Measurements from ENCODE around the gene NUP210. TPM values are rescaled to one million over a fixed set of nuclear protein-coding genes. Genes with fewer than 3 reads are reported as not detected.
A peak's percentile ranks its signal among the peaks of the same experiment; 100 is the strongest.

The NUP210 gene
- total RNA-seq, 4 donors from 2014 or later = 9.8 to 24.6 (median 17.7) TPM

DNA sequence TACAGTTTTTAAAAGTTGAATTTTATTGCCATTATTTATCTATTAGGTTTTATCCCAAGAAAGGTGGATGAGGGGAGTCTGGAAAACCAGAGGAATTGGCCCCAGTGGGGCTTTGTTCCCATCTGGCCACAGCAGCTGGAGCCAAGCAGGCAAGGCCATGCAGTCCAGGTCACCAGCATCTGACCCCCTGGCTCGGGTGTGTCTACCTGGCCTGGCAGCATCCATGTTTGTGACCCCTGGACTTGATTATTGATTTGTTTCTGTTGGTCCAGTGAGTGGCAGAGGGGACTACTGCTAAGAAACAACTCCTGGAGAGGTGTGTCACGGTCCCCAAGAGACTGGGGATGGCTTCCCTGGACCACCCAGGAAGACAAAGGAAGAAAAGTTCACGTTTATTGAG lies 111.1 kb downstream of the NUP210 start:
- TF ChIP-seq POLR2A (IDR thresholded peaks at IDR 0.05) = no peak
- TF ChIP-seq, protein P1, sequence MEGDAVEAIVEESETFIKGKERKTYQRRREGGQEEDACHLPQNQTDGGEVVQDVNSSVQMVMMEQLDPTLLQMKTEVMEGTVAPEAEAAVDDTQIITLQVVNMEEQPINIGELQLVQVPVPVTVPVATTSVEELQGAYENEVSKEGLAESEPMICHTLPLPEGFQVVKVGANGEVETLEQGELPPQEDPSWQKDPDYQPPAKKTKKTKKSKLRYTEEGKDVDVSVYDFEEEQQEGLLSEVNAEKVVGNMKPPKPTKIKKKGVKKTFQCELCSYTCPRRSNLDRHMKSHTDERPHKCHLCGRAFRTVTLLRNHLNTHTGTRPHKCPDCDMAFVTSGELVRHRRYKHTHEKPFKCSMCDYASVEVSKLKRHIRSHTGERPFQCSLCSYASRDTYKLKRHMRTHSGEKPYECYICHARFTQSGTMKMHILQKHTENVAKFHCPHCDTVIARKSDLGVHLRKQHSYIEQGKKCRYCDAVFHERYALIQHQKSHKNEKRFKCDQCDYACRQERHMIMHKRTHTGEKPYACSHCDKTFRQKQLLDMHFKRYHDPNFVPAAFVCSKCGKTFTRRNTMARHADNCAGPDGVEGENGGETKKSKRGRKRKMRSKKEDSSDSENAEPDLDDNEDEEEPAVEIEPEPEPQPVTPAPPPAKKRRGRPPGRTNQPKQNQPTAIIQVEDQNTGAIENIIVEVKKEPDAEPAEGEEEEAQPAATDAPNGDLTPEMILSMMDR (IDR thresholded peaks at IDR 0.05) = no peak
- Histone ChIP-seq H3K27me3 (no peaks in the 10 kb centered on the region), H3K36me3 (no peaks in the 10 kb centered on the region), H3K4me1 (no peaks in the 10 kb centered on the region), H3K4me3 (replicated peaks in 1 of 3) (no peak overlapping the region), H3K9me3 (no peaks in the 10 kb centered on the region), H3K27ac (no peak overlapping the region)
- no peak for DNase-seq
- 90% methylated on average over 3 of the region's 3 CpGs for WGBS, 2 donors
- intact Hi-C loops (cut with DNase I) = no loop called here

DNA sequence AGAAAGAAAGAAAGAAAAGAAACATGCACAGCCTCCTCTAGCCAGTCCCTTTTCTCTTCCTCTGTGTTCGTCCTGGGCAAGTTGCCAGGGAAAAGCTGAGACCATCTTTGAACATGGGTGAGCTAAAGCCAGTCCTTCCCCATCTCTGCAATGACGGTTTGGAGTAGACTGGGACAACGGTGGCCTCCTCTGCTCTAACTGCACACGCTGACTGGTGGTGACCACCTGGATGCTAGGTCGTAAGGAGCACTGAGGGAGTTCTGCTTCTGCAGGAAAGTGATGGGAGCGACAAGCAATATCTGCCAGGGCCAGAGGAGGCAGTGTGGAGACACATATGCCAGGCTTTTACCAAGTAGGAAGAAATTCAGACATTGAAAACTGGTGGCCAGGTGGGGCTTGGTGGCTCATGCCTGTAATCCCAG lies 111.7 kb downstream of the NUP210 start:
- Histone ChIP-seq H3K27me3 (no peaks in the 10 kb centered on the region), H3K4me1 (no peaks in the 10 kb centered on the region), H3K27ac (no peak overlapping the region), H3K9me3 (no peaks in the 10 kb centered on the region), H3K4me3 (replicated peaks in 1 of 3) (no peak overlapping the region), H3K36me3 (no peaks in the 10 kb centered on the region)
- TF ChIP-seq POLR2A (IDR thresholded peaks at IDR 0.05) = no peak
- TF ChIP-seq, protein P1 (IDR thresholded peaks at IDR 0.05) = peak in 2 of 6 experiments; percentile 26 to 43
- WGBS, 2 donors = 22 to 44% methylated on average over 5 to 6 of the region's 6 CpGs
- intact Hi-C loops (cut with DNase I) = no loop called here
- peak; percentile 21 to 24 for DNase-seq

DNA sequence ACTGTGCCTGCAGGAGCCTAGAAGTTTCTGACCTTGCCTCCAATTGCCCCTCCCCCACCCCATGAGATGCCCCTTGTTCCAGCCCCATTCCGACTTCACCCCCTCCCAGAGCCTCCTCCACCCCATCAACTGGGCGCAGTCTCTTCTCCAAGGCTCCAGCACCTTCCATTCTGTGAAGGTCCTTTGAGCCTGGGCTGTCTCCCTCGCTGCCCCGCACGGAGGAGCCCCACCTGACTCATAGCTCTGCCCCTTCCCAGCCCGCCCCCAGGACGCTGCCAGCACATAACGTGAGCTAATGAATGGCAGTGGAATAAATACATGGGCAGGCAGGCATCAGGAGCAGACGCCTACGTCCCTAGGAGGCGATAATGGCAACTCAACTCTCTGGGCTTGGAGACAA lies 113.1 kb downstream of the NUP210 start:
- H3K4me3 ChIP-seq (replicated peaks in 1 of 3) = no peak overlapping the region
- H3K36me3 ChIP-seq = no peaks in the 10 kb centered on the region
- H3K27ac ChIP-seq = no peak overlapping the region
- no peaks in the 10 kb centered on the region for H3K27me3 ChIP-seq
- DNase-seq = no peak
- TF ChIP-seq, protein P1 (IDR thresholded peaks at IDR 0.05) = no peak
- TF ChIP-seq POLR2A (IDR thresholded peaks at IDR 0.05) = no peak
- no peaks in the 10 kb centered on the region for H3K9me3 ChIP-seq
- intact Hi-C loops (cut with DNase I) = no loop called here
- 86 to 90% methylated on average over 10 to 11 of the region's 11 CpGs for WGBS, 2 donors
- H3K4me1 ChIP-seq = no peaks in the 10 kb centered on the region

- no peak for TF ChIP-seq POLR2A (IDR thresholded peaks at IDR 0.05)
- TF ChIP-seq, protein P1 (IDR thresholded peaks at IDR 0.05) = no peak
- WGBS, 2 donors = 54 to 73% methylated on average over 3 to 4 of the region's 4 CpGs
- Histone ChIP-seq H3K36me3 (no peaks in the 10 kb centered on the region), H3K27me3 (no peaks in the 10 kb centered on the region), H3K9me3 (no peaks in the 10 kb centered on the region), H3K4me3 (replicated peaks in 1 of 3) (no peak overlapping the region), H3K27ac (no peak overlapping the region), H3K4me1 (no peaks in the 10 kb centered on the region)
- DNase-seq = no peak
- intact Hi-C loops (cut with DNase I) = no loop called here
Observed at GRCh38 chr3:13305623-13306022, 114.5 kb downstream of the NUP210 start.

DNA sequence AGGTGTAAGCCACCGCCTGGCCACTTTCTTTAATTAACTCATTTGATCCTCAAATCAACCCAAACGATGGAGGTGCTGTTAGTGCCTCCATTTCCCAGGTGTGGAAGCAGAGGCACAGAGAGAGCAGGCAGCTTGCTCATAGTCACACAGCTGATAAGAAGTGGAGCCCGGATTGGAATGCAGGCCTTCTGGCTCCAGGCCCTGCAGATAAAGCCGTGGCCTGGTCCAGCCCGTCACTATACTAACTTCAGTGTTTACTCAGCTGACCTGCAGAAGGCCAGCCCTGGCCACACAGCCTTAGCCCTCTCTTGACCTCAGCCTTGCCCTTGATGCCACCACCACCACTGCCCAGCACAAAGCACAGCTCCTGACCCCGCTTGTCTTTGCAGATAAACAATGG lies 116.7 kb downstream of the NUP210 start:
- no peak for DNase-seq
- H3K27ac ChIP-seq = no peak overlapping the region
- no peak overlapping the region for H3K4me3 ChIP-seq (replicated peaks in 1 of 3)
- no peaks in the 10 kb centered on the region for H3K27me3 ChIP-seq
- H3K4me1 ChIP-seq = no peaks in the 10 kb centered on the region
- WGBS, 2 donors = 68 to 70% methylated on average over 6 of the region's 6 CpGs
- H3K9me3 ChIP-seq = no peaks in the 10 kb centered on the region
- no peaks in the 10 kb centered on the region for H3K36me3 ChIP-seq
- TF ChIP-seq, protein P1 (IDR thresholded peaks at IDR 0.05) = no peak
- TF ChIP-seq POLR2A (IDR thresholded peaks at IDR 0.05) = no peak
- intact Hi-C loops (cut with DNase I) = no loop called here

Measured in thyroid gland (tissue), 4 donors.